Measurements from ENCODE around the gene ASTN2. TPM values are rescaled to one million over a fixed set of nuclear protein-coding genes. Genes with fewer than 3 reads are reported as not detected.

ASTN2 gene
- polyA plus RNA-seq, 2 donors, result 0.26 to 0.35 TPM

GRCh38 chr9:116599342-116599884 lies 815.4 kb downstream of the ASTN2 start:
- no peak overlapping the region for H3K4me3 ChIP-seq (ENCODE audit: low read depth in 1 of 2, low read length in 2 of 2)
- WGBS, 2 donors, result 75 to 76% methylated on average over 2 of the region's 2 CpGs
- H3K36me3 ChIP-seq (ENCODE audit: control insufficient read depth in 2 of 2, insufficient read depth in 2 of 2, low read length in 1 of 2), result no peaks in the 10 kb centered on the region
- H3K27ac ChIP-seq (ENCODE audit: low read depth in 2 of 2, low read length in 1 of 2), result no peak overlapping the region
- H3K4me1 ChIP-seq (ENCODE audit: control insufficient read depth in 2 of 2, insufficient read depth in 2 of 2, low read length in 1 of 2), result no peaks in the 10 kb centered on the region
- H3K27me3 ChIP-seq (ENCODE audit: control insufficient read depth in 1 of 2, insufficient read depth in 2 of 2, low read length in 2 of 2), result no peaks in the 10 kb centered on the region
- no peaks in the 10 kb centered on the region for H3K9me3 ChIP-seq (ENCODE audit: control insufficient read depth in 2 of 2, insufficient read depth in 1 of 2, low read depth in 1 of 2, low read length in 1 of 2)

GRCh38 chr9:116596646-116597045 lies 818.2 kb downstream of the ASTN2 start:
- no peaks in the 10 kb centered on the region for H3K27me3 ChIP-seq (ENCODE audit: control insufficient read depth in 1 of 2, insufficient read depth in 2 of 2, low read length in 2 of 2)
- H3K4me1 ChIP-seq (ENCODE audit: control insufficient read depth in 2 of 2, insufficient read depth in 2 of 2, low read length in 1 of 2), result no peaks in the 10 kb centered on the region
- H3K9me3 ChIP-seq (ENCODE audit: control insufficient read depth in 2 of 2, insufficient read depth in 1 of 2, low read depth in 1 of 2, low read length in 1 of 2), result no peaks in the 10 kb centered on the region
- H3K4me3 ChIP-seq (ENCODE audit: low read depth in 1 of 2, low read length in 2 of 2), result no peak overlapping the region
- H3K27ac ChIP-seq (ENCODE audit: low read depth in 2 of 2, low read length in 1 of 2), result no peak overlapping the region
- H3K36me3 ChIP-seq (ENCODE audit: control insufficient read depth in 2 of 2, insufficient read depth in 2 of 2, low read length in 1 of 2), result no peaks in the 10 kb centered on the region
- WGBS, 2 donors, result 80 to 88% methylated on average over 2 of the region's 2 CpGs

- no peaks in the 10 kb centered on the region for H3K27me3 ChIP-seq (ENCODE audit: control insufficient read depth in 1 of 2, insufficient read depth in 2 of 2, low read length in 2 of 2)
- WGBS, 2 donors, result 49 to 62% methylated on average over 2 of the region's 2 CpGs
- peaks cover 0 to under 1% of the 10 kb centered on the region in 2 donors for H3K9me3 ChIP-seq (ENCODE audit: control insufficient read depth in 2 of 2, insufficient read depth in 1 of 2, low read depth in 1 of 2, low read length in 1 of 2)
- no peak overlapping the region for H3K27ac ChIP-seq (ENCODE audit: low read depth in 2 of 2, low read length in 1 of 2)
- no peaks in the 10 kb centered on the region for H3K36me3 ChIP-seq (ENCODE audit: control insufficient read depth in 2 of 2, insufficient read depth in 2 of 2, low read length in 1 of 2)
- peaks cover 0 to 2% of the 10 kb centered on the region in 2 donors for H3K4me1 ChIP-seq (ENCODE audit: control insufficient read depth in 2 of 2, insufficient read depth in 2 of 2, low read length in 1 of 2)
- no peak overlapping the region for H3K4me3 ChIP-seq (ENCODE audit: low read depth in 1 of 2, low read length in 2 of 2)
Observed at GRCh38 chr9:116594547-116594946, 820.3 kb downstream of the ASTN2 start.

GRCh38 chr9:116592970-116593369 lies 821.9 kb downstream of the ASTN2 start:
- H3K4me3 ChIP-seq (ENCODE audit: low read depth in 1 of 2, low read length in 2 of 2), result no peak overlapping the region
- H3K9me3 ChIP-seq (ENCODE audit: control insufficient read depth in 2 of 2, insufficient read depth in 1 of 2, low read depth in 1 of 2, low read length in 1 of 2), result peaks cover 0 to 3% of the 10 kb centered on the region in 2 donors
- WGBS, 2 donors, result 37 to 69% methylated on average over 3 of the region's 3 CpGs
- H3K27ac ChIP-seq (ENCODE audit: low read depth in 2 of 2, low read length in 1 of 2), result no peak overlapping the region
- no peaks in the 10 kb centered on the region for H3K27me3 ChIP-seq (ENCODE audit: control insufficient read depth in 1 of 2, insufficient read depth in 2 of 2, low read length in 2 of 2)
- H3K4me1 ChIP-seq (ENCODE audit: control insufficient read depth in 2 of 2, insufficient read depth in 2 of 2, low read length in 1 of 2), result peaks cover 0 to 2% of the 10 kb centered on the region in 2 donors
- no peaks in the 10 kb centered on the region for H3K36me3 ChIP-seq (ENCODE audit: control insufficient read depth in 2 of 2, insufficient read depth in 2 of 2, low read length in 1 of 2)

- Histone ChIP-seq H3K36me3 (ENCODE audit: control insufficient read depth in 2 of 2, insufficient read depth in 2 of 2, low read length in 1 of 2) (no peaks in the 10 kb centered on the region), H3K27ac (ENCODE audit: low read depth in 2 of 2, low read length in 1 of 2) (no peak overlapping the region), H3K9me3 (ENCODE audit: control insufficient read depth in 2 of 2, insufficient read depth in 1 of 2, low read depth in 1 of 2, low read length in 1 of 2) (peaks cover 0 to 3% of the 10 kb centered on the region in 2 donors), H3K4me1 (ENCODE audit: control insufficient read depth in 2 of 2, insufficient read depth in 2 of 2, low read length in 1 of 2) (peaks cover 0 to 2% of the 10 kb centered on the region in 2 donors), H3K27me3 (ENCODE audit: control insufficient read depth in 1 of 2, insufficient read depth in 2 of 2, low read length in 2 of 2) (no peaks in the 10 kb centered on the region), H3K4me3 (ENCODE audit: low read depth in 1 of 2, low read length in 2 of 2) (no peak overlapping the region)
- 79% methylated on average over 7 of the region's 7 CpGs for WGBS, 2 donors
Observed at GRCh38 chr9:116589392-116590354, 825.2 kb downstream of the ASTN2 start.

GRCh38 chr9:116587919-116588318 lies 826.9 kb downstream of the ASTN2 start:
- peaks cover 0 to 3% of the 10 kb centered on the region in 2 donors for H3K9me3 ChIP-seq (ENCODE audit: control insufficient read depth in 2 of 2, insufficient read depth in 1 of 2, low read depth in 1 of 2, low read length in 1 of 2)
- no peaks in the 10 kb centered on the region for H3K36me3 ChIP-seq (ENCODE audit: control insufficient read depth in 2 of 2, insufficient read depth in 2 of 2, low read length in 1 of 2)
- peaks cover 0 to 2% of the 10 kb centered on the region in 2 donors for H3K4me1 ChIP-seq (ENCODE audit: control insufficient read depth in 2 of 2, insufficient read depth in 2 of 2, low read length in 1 of 2)
- H3K27ac ChIP-seq (ENCODE audit: low read depth in 2 of 2, low read length in 1 of 2), result no peak overlapping the region
- no peak overlapping the region for H3K4me3 ChIP-seq (ENCODE audit: low read depth in 1 of 2, low read length in 2 of 2)
- WGBS, 2 donors, result 72 to 90% methylated on average over 1 of the region's 1 CpG
- no peaks in the 10 kb centered on the region for H3K27me3 ChIP-seq (ENCODE audit: control insufficient read depth in 1 of 2, insufficient read depth in 2 of 2, low read length in 2 of 2)

- Histone ChIP-seq H3K36me3 (ENCODE audit: control insufficient read depth in 2 of 2, insufficient read depth in 2 of 2, low read length in 1 of 2) (no peaks in the 10 kb centered on the region), H3K9me3 (ENCODE audit: control insufficient read depth in 2 of 2, insufficient read depth in 1 of 2, low read depth in 1 of 2, low read length in 1 of 2) (peaks cover 0 to 3% of the 10 kb centered on the region in 2 donors), H3K4me1 (ENCODE audit: control insufficient read depth in 2 of 2, insufficient read depth in 2 of 2, low read length in 1 of 2) (no peaks in the 10 kb centered on the region), H3K27me3 (ENCODE audit: control insufficient read depth in 1 of 2, insufficient read depth in 2 of 2, low read length in 2 of 2) (no peaks in the 10 kb centered on the region), H3K4me3 (ENCODE audit: low read depth in 1 of 2, low read length in 2 of 2) (no peak overlapping the region), H3K27ac (ENCODE audit: low read depth in 2 of 2, low read length in 1 of 2) (no peak overlapping the region)
- 96 to 97% methylated on average over 1 of the region's 1 CpG for WGBS, 2 donors
Observed at GRCh38 chr9:116585896-116586295, 829.0 kb downstream of the ASTN2 start.

GRCh38 chr9:116585204-116585603 lies 829.7 kb downstream of the ASTN2 start:
- no peak overlapping the region for H3K4me3 ChIP-seq (ENCODE audit: low read depth in 1 of 2, low read length in 2 of 2)
- no peak overlapping the region for H3K27ac ChIP-seq (ENCODE audit: low read depth in 2 of 2, low read length in 1 of 2)
- no peaks in the 10 kb centered on the region for H3K27me3 ChIP-seq (ENCODE audit: control insufficient read depth in 1 of 2, insufficient read depth in 2 of 2, low read length in 2 of 2)
- no peaks in the 10 kb centered on the region for H3K36me3 ChIP-seq (ENCODE audit: control insufficient read depth in 2 of 2, insufficient read depth in 2 of 2, low read length in 1 of 2)
- H3K9me3 ChIP-seq (ENCODE audit: control insufficient read depth in 2 of 2, insufficient read depth in 1 of 2, low read depth in 1 of 2, low read length in 1 of 2), result peaks cover 0 to 3% of the 10 kb centered on the region in 2 donors
- H3K4me1 ChIP-seq (ENCODE audit: control insufficient read depth in 2 of 2, insufficient read depth in 2 of 2, low read length in 1 of 2), result no peaks in the 10 kb centered on the region

- Histone ChIP-seq H3K4me3 (ENCODE audit: low read depth in 1 of 2, low read length in 2 of 2) (no peak overlapping the region), H3K27ac (ENCODE audit: low read depth in 2 of 2, low read length in 1 of 2) (no peak overlapping the region), H3K36me3 (ENCODE audit: control insufficient read depth in 2 of 2, insufficient read depth in 2 of 2, low read length in 1 of 2) (no peaks in the 10 kb centered on the region), H3K27me3 (ENCODE audit: control insufficient read depth in 1 of 2, insufficient read depth in 2 of 2, low read length in 2 of 2) (no peaks in the 10 kb centered on the region), H3K9me3 (ENCODE audit: control insufficient read depth in 2 of 2, insufficient read depth in 1 of 2, low read depth in 1 of 2, low read length in 1 of 2) (no peaks in the 10 kb centered on the region), H3K4me1 (ENCODE audit: control insufficient read depth in 2 of 2, insufficient read depth in 2 of 2, low read length in 1 of 2) (no peaks in the 10 kb centered on the region)
- 17 to 38% methylated on average over 1 of the region's 1 CpG for WGBS, 2 donors
Observed at GRCh38 chr9:116580853-116581252, 834.0 kb downstream of the ASTN2 start.

Measured in esophagus (tissue), 2 donors.